K562 (cell line): ENCODE measurements around the gene HRC. TPM values are rescaled to one million over a fixed set of nuclear protein-coding genes. Genes with fewer than 3 reads are reported as not detected.
A peak's percentile ranks its signal among the peaks of the same experiment; 100 is the strongest.

Experiments used
- ATAC-seq: fragments of 200-7000 bp; cut with Tn5 transposase; 3 replicates; pipeline ENCODE4 v1.9.1; 2020; ENCODE audit warnings: moderate library complexity
- BruUV-seq: library from RNA; stranded (reverse); fragments of 400-500 nt; replicated peaks from 2 replicates; lab custom pipeline; 2021; lab: Mats Ljungman, UMichigan
- CTCF ChIA-PET: fragments of 300-600 bp; formaldehyde crosslinking; extraction: SDS; loops from one replicate; lab custom pipeline; 2021; ENCODE audit warnings: low intra/inter-chr PET ratio; lab: Yijun Ruan, JAX
- POLR2A ChIA-PET: fragments of 300-600, 350-650 bp; sonication (Branson Sonifier 250); formaldehyde crosslinking; extraction: SDS; loops from one replicate; lab custom pipeline; 2021; ENCODE audit warnings: antibody characterized with exemption, inconsistent platforms; lab: Yijun Ruan, JAX
- DNase-seq, 4 experiments: peaks; one replicate each; pipeline versions ENCODE4 v3.0.0 to v3.0.0-alpha.2; 2011 to 2018; ENCODE audit warnings: low spot score in 3 of 4, mixed read lengths in 3 of 4; ENCODE audit errors: extremely low read depth in 1 of 4
- FAIRE-seq: peaks from 2 replicates; lab custom pipeline; 2011; peaks lifted over from hg19 to GRCh38; lab: Jason Lieb, UNC
- H2AFZ ChIP-seq: 2 replicates; pipeline ENCODE4 v1.6.0; 2011; ENCODE audit warnings: low read depth, low read length, control low read depth, inconsistent platforms
- H3K27ac ChIP-seq: fragments of 200-600 bp; 3 replicates; pipeline ENCODE4 v1.8.0; 2011; ENCODE audit warnings: low read depth, mild to moderate bottlenecking, control low read depth, inconsistent platforms, low read length, moderate library complexity, mixed read lengths; ENCODE audit errors: extremely low read depth
- H3K27me3 ChIP-seq, 2 experiments: fragments of 300-600 bp in 1 of 2; 2 replicates in 1 of 2; 3 replicates in 1 of 2; pipeline versions ENCODE4 v1.6.0 to v1.8.0; 2011; ENCODE audit warnings: inconsistent platforms in 2 of 2, low read length in 2 of 2, mild to moderate bottlenecking in 1 of 2, mixed read lengths in 1 of 2, moderate library complexity in 1 of 2; ENCODE audit not compliant: control insufficient read depth in 2 of 2, insufficient read depth in 2 of 2
- H3K36me3 ChIP-seq: fragments of 300-600 bp; 3 replicates; pipeline ENCODE4 v1.8.0; 2011; ENCODE audit warnings: mild to moderate bottlenecking, low read length, inconsistent platforms; ENCODE audit not compliant: control insufficient read depth, insufficient read depth
- H3K4me1 ChIP-seq, 2 experiments: fragments of 200-600 bp in 1 of 2; replicated peaks in 1 of 2; 2 replicates in 1 of 2; 3 replicates in 1 of 2; pipeline versions ENCODE4 v1.5.1 to v1.8.0; 2011; ENCODE audit warnings: inconsistent platforms in 2 of 2, low read length in 2 of 2, mild to moderate bottlenecking in 1 of 2, mixed read lengths in 1 of 2, moderate library complexity in 1 of 2; ENCODE audit not compliant: control insufficient read depth in 2 of 2, insufficient read depth in 2 of 2
- H3K4me2 ChIP-seq: 2 replicates; pipeline ENCODE4 v1.6.1; 2011; ENCODE audit warnings: low read length, control low read depth, inconsistent platforms, mixed read lengths; ENCODE audit not compliant: insufficient read depth
- H3K4me3 ChIP-seq: fragments of 200-600 bp; sonication (generic), shearing (Covaris generic); 2 replicates; pipeline ENCODE4 v1.5.1; 2016; ENCODE audit warnings: control low read depth, inconsistent platforms
- H3K79me2 ChIP-seq: fragments of 200-600 bp; 3 replicates; pipeline ENCODE4 v1.8.0; 2011; ENCODE audit warnings: low read length, inconsistent platforms; ENCODE audit not compliant: control insufficient read depth, insufficient read depth
- H3K9ac ChIP-seq, 2 experiments: 2 replicates each; pipeline versions ENCODE4 v1.6.0 to v1.6.1; 2011; ENCODE audit warnings: low read depth in 2 of 2, low read length in 2 of 2, control low read depth in 1 of 2, inconsistent platforms in 1 of 2, mild to moderate bottlenecking in 1 of 2, mixed read lengths in 1 of 2; ENCODE audit not compliant: insufficient read depth in 1 of 2
- H3K9me1 ChIP-seq: one replicate; pipeline ENCODE4 v1.6.0; 2011; ENCODE audit warnings: inconsistent platforms, mild to moderate bottlenecking, low read length, moderate library complexity; ENCODE audit not compliant: control insufficient read depth, insufficient read depth
- H3K9me3 ChIP-seq: replicated peaks from 2 replicates; pipeline ENCODE4 v1.5.1; 2011; ENCODE audit warnings: low read depth, low read length, inconsistent platforms; ENCODE audit not compliant: control insufficient read depth, insufficient read depth
- H4K20me1 ChIP-seq: replicated peaks from 2 replicates; pipeline ENCODE4 v1.6.1; 2011; ENCODE audit warnings: low read length, inconsistent platforms, mixed read lengths; ENCODE audit not compliant: control insufficient read depth, insufficient read depth
- CBX5 ChIP-seq: IDR thresholded peaks from 2 replicates; pipeline ENCODE4 v1.6.1; 2014; ENCODE audit warnings: low read depth, borderline replicate concordance
- NFIX ChIP-seq: fragments of 250-450 bp; sonication (Bioruptor Pico); IDR thresholded peaks from 2 replicates; pipeline ENCODE4 v1.4.0; 2020; ENCODE audit warnings: low read depth, mild to moderate bottlenecking, moderate library complexity
- NFYB ChIP-seq: IDR thresholded peaks from 2 replicates; pipeline ENCODE4 v1.6.1; 2011; ENCODE audit warnings: mild to moderate bottlenecking, moderate library complexity; ENCODE audit not compliant: insufficient read length; ENCODE audit errors: extremely low read depth
- PHB ChIP-seq: fragments of 250-450 bp; sonication (Bioruptor Pico); IDR thresholded peaks from 2 replicates; pipeline ENCODE4 v1.5.0; 2021
- SUPT5H ChIP-seq: fragments of 450-650 bp; IDR thresholded peaks from 2 replicates; pipeline ENCODE4 v1.6.1; 2016
- YY1 ChIP-seq, 3 experiments: IDR thresholded peaks; 2 replicates each; pipeline ENCODE4 v1.6.1; 2011; ENCODE audit warnings: low read length in 2 of 3, mild to moderate bottlenecking in 2 of 3, moderate library complexity in 2 of 3, borderline replicate concordance in 1 of 3, control low read depth in 1 of 3, low read depth in 1 of 3; ENCODE audit not compliant: insufficient read depth in 3 of 3, insufficient replicate concordance in 2 of 3, control insufficient read depth in 1 of 3, insufficient read length in 1 of 3; ENCODE audit errors: extremely low read depth in 1 of 3
- WGBS: fragments of 100-300 bp; shearing (Covaris generic); methylation state at CpG from one replicate; pipeline ENCODE4 v1.1.6; 2016; ENCODE audit warnings: low coverage, mixed read lengths; ENCODE audit not compliant: insufficient coverage; ENCODE audit errors: missing lambda C conversion rate; 5-methylcytosine and 5-hydroxymethylcytosine counted together
- in situ Hi-C: fragments of 300-500 bp; cut with MboI; formaldehyde crosslinking; loops from 4 replicates; pipeline ENCODE4 v1.15.0; 2018; ENCODE audit warnings: inconsistent platforms, mixed read lengths
- intact Hi-C: fragments of 100-400 bp; cut with micrococcal nuclease; formaldehyde crosslinking; loops from 2 replicates; pipeline ENCODE4 v1.14.2; 2022
- polyA plus RNA-seq, 8 experiments: library from polyadenylated mRNA; depleted of rRNA in 4 of 8; stranded (reverse) in 5 of 8; unstranded in 3 of 8; fragments of >200 nt; fragmentation: Nextera tagmentation in 2 of 8; fragmentation: Illumina TruSeq in 1 of 8; extraction: Ambion mirVana in 2 of 8; extraction: Trizol in 1 of 8; gene quantifications; 2 replicates each; pipeline versions ENCODE4 v1.2.1 to v1.2.3, GENCODE V29; 2011 to 2014; ENCODE audit warnings: inconsistent platforms in 1 of 8, missing spikeins in 1 of 8
- total RNA-seq, 7 experiments: library from RNA; depleted of rRNA in 6 of 7; stranded (reverse); fragments of >200 nt in 6 of 7; fragmentation: Illumina TruSeq in 2 of 7; extraction: Trizol in 2 of 7; gene quantifications; 2 replicates each; pipeline versions ENCODE4 v1.2.1 to v1.2.3, GENCODE V29; 2011 to 2021; ENCODE audit warnings: low replicate concordance in 1 of 7
- TF ChIP-seq, protein P1 (sequence below): IDR thresholded peaks from 2 replicates; pipeline ENCODE4 v1.6.1; 2016; ENCODE audit warnings: missing genetic modification characterization, missing compliant biosample characterization

The HRC gene
- total and polyA plus RNA-seq, 9 of the 15 experiments (the other 6 are each of a cell fraction or from before 2014, with no cell fraction given): 0.66 to 18.7 (median 13.1) TPM

DNA sequence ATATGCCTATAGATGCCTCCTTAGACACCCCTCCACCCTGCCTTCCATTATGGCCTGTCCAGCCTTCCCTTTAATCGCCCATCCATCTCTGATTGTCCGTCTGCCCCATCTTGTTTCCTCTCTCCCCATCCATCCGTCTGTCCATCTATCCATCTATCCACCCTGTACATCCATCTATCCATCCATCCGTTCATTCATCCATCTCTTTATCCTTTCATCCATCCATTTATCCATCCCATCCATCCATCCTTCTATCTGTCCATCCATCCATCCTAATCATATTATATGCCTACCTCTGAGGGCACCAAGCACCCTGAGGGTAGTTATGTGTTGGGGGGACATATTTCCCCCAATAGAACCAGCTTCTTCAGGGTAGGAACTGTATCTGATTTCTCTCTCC, 25.5 kb upstream of the HRC start:
- Histone ChIP-seq H3K36me3 (peaks cover 26% of the 10 kb centered on the region; the same call in 2 of the 3 replicates), H4K20me1 (no peaks in the 10 kb centered on the region), H3K9me1 (no peaks in the 10 kb centered on the region), H3K27me3 (no peaks in the 10 kb centered on the region), H3K79me2 (no peaks in the 10 kb centered on the region), H3K9me3 (peaks cover 4% of the 10 kb centered on the region), H3K27ac (no peak overlapping the region), H3K9ac (no peak overlapping the region), H3K4me1 (no peaks in the 10 kb centered on the region; a peak in 1 of 5 replicates), H3K4me2 (no peak overlapping the region), H2AFZ (no peak overlapping the region), H3K4me3 (no peak overlapping the region)
- in situ Hi-C loops: no loop called here
- FAIRE-seq (no peak), ATAC-seq (no peak), DNase-seq (no peak)
- intact Hi-C loops: no loop called here
- BruUV-seq: no TSS peak
- POLR2A ChIA-PET: interaction anchor here (0.5 to 1.0 kb wide), 2 partner anchors 13 to 112 kb away, joined by 4 read pairs; no protein-coding TSS in a partner anchor
- CTCF ChIA-PET: no interaction called here
- 0 out of 2 replicates have a peak, but pooled peaks have one; percentile 32 for TF ChIP-seq SUPT5H
- no peak for TF ChIP-seq NFIX (CRISPR knock-in tag)
- no peak for TF ChIP-seq CBX5
- TF ChIP-seq, protein P1, sequence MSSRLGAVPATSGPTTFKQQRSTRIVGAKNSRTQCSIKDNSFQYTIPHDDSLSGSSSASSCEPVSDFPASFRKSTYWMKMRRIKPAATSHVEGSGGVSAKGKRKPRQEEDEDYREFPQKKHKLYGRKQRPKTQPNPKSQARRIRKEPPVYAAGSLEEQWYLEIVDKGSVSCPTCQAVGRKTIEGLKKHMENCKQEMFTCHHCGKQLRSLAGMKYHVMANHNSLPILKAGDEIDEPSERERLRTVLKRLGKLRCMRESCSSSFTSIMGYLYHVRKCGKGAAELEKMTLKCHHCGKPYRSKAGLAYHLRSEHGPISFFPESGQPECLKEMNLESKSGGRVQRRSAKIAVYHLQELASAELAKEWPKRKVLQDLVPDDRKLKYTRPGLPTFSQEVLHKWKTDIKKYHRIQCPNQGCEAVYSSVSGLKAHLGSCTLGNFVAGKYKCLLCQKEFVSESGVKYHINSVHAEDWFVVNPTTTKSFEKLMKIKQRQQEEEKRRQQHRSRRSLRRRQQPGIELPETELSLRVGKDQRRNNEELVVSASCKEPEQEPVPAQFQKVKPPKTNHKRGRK (tag): no peak
- no peak for TF ChIP-seq PHB (CRISPR knock-in tag)
- no peak for TF ChIP-seq YY1 (IDR thresholded peaks at IDR 0.05; ENCODE audit: borderline replicate concordance in 1 of 3, control insufficient read depth in 1 of 3, extremely low read depth in 1 of 3, insufficient read depth in 3 of 3, insufficient read length in 1 of 3, insufficient replicate concordance in 2 of 3, low read depth in 1 of 3, low read length in 2 of 3)
- TF ChIP-seq NFYB: no peak
- WGBS: 54% methylated on average over 4 of the region's 4 CpGs
